GM18498 (cell line): ENCODE measurements around the gene CTU2.

Source experiments
- ATAC-seq: cut with Tn5 transposase; IDR thresholded peaks from one replicate; pipeline ENCODE4 v1.9.1; 2021; ENCODE audit warnings: mild to moderate bottlenecking, moderate library complexity; ENCODE audit not compliant: unreplicated experiment

Gene CTU2

DNA sequence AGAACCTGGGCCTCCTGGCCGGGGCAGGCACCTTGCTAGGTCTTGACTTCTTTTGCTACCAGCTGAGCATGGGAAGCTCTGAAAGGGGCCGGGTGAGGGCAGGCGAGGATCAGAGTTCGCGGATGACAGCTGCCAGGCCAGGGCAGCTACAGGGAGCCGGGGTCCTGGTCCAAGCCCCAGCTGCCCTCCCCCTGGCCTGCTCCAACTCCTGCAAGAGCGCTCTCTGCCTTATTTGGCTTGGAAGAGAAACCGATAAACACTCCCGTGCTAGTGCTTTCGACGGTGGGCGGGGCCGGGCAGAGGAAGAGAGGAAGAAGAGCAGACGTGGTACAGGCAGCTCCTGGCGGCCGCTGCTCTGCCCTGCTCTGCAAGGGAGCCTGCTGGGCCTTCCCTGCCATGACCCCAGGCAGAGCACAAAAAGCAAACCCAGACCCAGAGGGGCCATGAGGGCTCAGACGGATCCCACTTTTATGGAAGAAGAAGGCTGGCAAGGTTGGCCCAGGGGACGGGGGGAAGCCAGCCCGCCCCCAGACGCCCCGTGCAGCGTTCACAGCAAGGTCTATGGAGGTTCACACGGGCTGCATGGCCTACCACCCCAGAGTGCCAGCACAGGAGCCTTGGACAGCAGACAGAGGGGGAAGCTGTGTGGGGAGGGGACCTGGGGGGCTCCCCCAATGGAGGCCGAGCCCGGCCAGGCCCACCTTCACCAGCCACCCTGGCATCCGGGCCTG is 53.1 kb downstream of the CTU2 start:
- ATAC-seq: no peak

DNA sequence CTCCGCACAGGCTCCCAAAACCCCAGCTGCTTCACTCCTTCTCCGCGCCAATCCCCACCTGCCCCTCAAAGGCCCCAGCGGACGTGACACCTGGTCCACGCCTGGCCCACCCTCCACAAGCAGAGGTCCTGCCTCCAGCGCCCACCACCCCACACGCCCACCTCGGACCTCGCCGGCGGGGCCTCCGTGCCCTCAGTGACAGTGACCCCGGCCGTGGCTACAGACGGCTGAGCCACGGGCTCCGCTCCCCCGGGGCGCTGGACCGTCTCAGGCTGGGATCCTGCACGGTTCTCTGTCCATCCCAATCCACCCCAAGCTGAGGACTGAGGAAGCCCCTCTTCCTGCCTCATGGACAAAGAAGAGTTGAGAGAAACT is 53.7 kb downstream of the CTU2 start:
- ATAC-seq: no peak

DNA sequence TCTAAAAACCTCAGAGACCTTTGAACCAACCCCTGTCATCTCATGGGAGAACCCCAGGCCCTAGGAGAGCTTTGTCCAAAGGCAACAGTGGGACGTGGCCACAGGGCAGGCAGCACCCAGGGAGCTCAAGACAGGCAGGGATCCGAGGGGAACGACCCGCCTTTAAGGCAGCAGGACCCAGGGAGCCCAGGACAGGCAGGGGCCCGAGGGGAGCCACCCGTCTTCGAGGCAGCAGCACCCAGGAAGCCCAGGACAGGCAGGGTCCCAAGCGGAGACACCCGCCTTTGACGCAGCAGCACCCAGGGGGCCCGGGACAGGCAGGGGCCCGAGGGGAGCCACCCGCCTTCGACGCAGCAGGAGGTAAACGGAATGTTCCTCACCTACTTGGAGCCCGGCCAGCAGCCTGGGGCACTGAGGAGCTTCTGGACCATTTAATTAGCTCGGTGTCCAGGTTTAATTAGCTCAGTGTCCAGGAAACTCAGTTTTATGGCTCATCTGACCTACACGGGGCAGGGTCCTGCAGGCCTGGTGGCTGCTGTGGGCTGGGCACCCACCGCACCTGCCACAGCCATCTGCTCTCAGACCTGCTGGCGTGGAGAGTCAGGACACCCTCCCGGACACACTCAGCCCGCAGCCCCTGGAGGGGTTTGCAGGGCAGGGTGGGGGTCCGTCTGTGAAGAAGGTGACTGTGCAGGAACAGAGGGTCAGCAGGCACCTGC is 54.3 kb downstream of the CTU2 start:
- ATAC-seq: no peak

DNA sequence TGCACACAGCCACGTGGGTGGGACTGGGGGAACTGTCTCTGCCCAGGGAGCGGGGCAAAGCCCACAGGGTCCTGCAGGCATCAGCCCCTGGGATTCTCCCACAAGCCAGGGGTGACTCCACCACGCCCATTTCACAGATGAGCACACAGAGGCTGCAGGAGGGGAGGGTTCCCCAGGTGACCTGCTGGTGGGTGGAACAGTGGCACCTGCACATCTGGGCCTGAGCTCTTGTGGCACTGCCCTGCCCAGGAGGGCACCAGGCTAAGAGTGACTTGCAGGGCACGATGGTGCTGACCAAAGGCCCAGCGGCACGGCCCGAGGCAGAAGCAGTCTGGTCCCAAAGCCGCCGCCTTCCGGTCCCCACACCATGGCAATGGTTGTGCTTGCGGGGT is 54.8 kb downstream of the CTU2 start:
- ATAC-seq: no peak

DNA sequence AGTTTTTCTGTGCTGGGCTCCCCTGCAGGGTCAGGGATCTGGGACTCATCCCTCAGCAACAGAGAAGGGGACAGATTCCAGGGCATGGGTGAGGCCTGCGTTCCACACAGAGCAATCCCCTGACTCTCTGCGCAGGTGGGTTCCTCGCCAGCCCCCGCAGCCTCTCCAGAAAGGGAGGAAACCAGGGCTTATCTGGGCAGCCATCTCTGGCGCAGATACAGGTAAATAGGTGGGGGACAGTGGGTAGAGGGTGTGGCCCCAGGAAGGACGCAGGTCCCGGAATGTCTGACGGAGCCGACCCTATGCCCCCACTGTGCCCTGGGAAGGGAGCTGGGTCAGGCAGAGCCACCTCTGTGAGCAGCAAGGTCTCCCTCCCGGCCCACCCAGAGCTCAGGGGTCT is 55.5 kb downstream of the CTU2 start:
- ATAC-seq: no peak

DNA sequence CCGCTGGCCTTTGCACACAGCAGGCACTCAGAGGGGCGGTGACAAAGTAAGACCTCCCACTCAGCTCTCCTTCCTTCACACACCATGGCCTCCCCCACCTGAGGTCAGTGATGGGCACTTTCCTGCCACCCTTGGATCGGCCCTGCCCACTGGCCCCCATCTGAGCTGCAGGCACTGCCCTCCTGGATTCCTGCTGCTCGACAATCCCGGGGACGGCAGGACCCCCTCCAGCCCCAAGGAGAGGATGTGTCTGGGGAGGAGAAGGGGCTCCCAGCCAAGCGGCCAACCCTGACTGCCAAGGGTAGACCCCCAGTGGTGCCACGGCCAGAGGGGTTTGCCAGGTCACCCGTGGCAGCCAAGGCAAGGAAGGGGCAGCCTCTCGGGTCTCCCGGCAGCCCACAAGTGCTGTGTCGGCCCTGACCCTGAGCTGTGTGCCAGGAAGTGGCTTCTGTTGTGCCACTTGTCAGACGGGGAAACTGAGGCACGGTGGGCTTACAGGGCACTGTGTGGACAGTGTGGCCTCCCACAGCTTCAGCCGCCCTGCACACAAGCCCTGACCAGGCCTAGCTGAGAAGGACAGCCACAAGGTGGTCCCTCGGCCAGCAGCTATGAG is 56.1 kb downstream of the CTU2 start:
- ATAC-seq: no peak

DNA sequence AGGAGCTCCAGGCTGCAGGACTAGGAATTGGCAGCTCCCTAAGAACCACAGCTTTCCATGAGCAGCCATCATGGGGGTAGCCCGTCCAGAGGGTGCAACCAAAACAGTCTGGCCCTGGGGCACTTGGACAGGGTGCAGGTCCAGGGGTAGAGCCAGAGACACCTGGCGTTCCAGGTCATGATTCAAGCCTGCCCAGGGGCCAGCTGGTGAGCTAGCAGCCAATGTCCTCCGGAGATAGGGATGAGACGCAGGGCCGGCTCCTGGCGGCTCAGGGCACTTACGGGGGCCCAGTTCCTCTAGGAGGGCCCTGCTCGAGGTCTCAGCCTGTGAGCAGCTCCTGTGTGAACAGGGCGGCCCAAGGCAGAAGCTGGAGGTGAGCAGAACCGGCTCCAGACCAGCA is 56.6 kb downstream of the CTU2 start:
- ATAC-seq: no peak

DNA sequence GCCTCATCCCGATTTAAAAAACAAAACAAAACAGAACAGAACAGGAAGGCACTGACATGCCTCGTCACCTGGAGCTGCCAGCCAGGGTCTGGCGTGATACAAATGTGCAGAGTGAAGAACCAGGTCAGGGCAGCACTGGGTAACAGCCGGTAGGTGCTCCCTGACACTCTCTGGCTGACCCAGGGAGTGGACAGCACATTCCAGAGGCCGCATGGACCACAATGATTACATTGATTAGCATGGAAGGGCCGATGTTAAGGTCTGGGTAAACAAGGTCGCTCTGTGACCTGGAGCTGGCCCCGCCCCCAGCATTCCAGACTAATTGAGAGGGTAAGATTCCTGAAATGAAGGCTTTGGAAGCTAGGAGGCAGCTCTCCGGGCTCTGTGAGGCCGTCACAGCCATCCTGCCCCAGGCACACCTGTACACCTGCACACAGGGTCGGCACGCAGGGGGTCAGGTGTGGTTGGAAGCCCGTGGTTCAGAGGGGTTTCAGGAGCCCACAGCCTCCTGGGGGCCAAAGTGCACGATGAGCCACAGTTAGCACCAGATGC is 57.3 kb downstream of the CTU2 start:
- no peak for ATAC-seq

DNA sequence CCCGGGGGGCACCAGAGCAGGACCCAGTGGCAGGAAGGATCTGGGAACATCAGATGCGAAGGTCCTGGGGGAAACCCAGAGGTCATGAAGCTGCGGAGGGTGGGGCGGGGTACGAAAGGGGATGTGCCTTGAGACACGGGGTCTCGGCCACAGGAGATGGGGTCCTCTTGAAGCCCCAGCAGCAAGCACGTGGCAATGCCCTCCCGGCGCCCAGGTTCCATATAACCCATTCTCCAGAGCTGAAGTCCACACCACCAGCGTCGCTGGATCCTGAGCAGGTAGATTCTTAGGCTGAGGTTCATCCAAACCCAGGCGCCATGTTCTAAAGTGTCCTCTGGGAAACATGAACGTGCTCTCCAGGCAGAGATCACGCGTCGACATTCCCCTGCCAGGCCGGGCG is 57.8 kb downstream of the CTU2 start:
- ATAC-seq: no peak

DNA sequence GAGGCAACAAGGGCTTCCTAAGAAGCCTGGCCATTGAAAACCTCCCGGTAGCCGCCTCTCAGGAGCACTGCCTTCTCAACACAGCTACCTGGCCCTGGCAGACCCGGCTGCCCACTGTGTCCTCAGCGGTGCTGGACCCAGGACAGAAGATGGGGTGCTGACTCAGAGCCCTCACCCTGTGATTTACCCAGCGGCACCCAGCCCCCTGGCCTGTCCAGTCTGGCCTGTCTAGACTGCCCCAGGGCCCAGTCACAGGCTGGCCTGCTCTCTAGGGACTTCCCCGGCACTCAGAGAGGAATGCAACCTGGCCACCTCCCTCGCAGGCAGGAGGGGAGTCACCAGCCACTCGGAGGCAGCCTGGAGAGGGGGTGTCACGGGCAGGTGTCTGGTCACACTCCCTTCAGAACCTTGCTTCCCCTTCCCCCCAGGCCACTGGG is 58.6 kb downstream of the CTU2 start:
- no peak for ATAC-seq
